ENCODE measurements around the gene WASF3.

GRCh38 chr13:26673890-26674289 is 116.4 kb downstream of the WASF3 start:
- TF ChIP-seq SUZ12 (IDR thresholded peaks at IDR 0.05; ENCODE audit: extremely low read depth, insufficient read depth, insufficient read length): no peak
- no peak for TF ChIP-seq YY1 (IDR thresholded peaks at IDR 0.05; ENCODE audit: insufficient read depth, insufficient read length)
